ENCODE data around the gene COL15A1. TPM values are rescaled to one million over a fixed set of nuclear protein-coding genes. Genes with fewer than 3 reads are reported as not detected.

Gene COL15A1
- total RNA-seq, 1 experiment from 2014 or later: not detected

GRCh38 chr9:98962861-98963260, 19.2 kb downstream of the COL15A1 start:
- H3K9ac ChIP-seq (ENCODE audit: extremely low read depth, insufficient read length, low read length): no peak overlapping the region
- no peaks in the 10 kb centered on the region for H3K79me1 ChIP-seq (ENCODE audit: insufficient read depth, low read depth, low read length, poor library complexity, severe bottlenecking)
- no peak overlapping the region for H3K23ac ChIP-seq (ENCODE audit: insufficient read length, low read depth, low read length)
- H3K4me1 Mint-ChIP-seq: peaks cover 17 to 18% of the 10 kb centered on the region in 2 experiments
- H3K9me3 ChIP-seq (ENCODE audit: control insufficient read depth, low read depth, low read length): no peaks in the 10 kb centered on the region
- no CpG with 5 or more reads among the region's 5 CpGs for WGBS (ENCODE audit: extremely low coverage, insufficient read length, low lambda C conversion rate)
- H3K56ac ChIP-seq (ENCODE audit: insufficient read length, low read depth, low read length): no peak overlapping the region
- no peak overlapping the region for H2BK120ac ChIP-seq (ENCODE audit: low read depth, low read length, poor library complexity, severe bottlenecking)
- H2BK20ac ChIP-seq (ENCODE audit: low read depth, low read length, poor library complexity, severe bottlenecking): no peak overlapping the region
- H4K20me1 ChIP-seq (ENCODE audit: control insufficient read depth, insufficient read depth, insufficient read length): no peaks in the 10 kb centered on the region
- no peak overlapping the region for H4K91ac ChIP-seq (ENCODE audit: insufficient read length, low read depth, low read length)
- H3K4me1 ChIP-seq (ENCODE audit: insufficient read depth, low read length): peaks cover 2% of the 10 kb centered on the region; the same call in 1 of the 2 replicates
- peaks cover 0 to 2% (median 0%) of the 10 kb centered on the region in 3 experiments; a peak in 2 of 7 replicates for H3K36me3 Mint-ChIP-seq (ENCODE audit: insufficient read depth in 1 of 3, low read depth in 3 of 3)
- H3K27ac ChIP-seq (ENCODE audit: insufficient read length, low read depth, low read length): no peak overlapping the region
- H2BK15ac ChIP-seq (ENCODE audit: low read depth, low read length): no peak overlapping the region
- no peak overlapping the region for H4K5ac ChIP-seq (ENCODE audit: insufficient read length, low read depth, low read length)
- no peak overlapping the region for H2AK5ac ChIP-seq (ENCODE audit: insufficient read length, low read length)
- H2BK5ac ChIP-seq (ENCODE audit: insufficient read length, low read length): no peak overlapping the region
- no peak overlapping the region for H2AFZ ChIP-seq (ENCODE audit: low read length)
- no peaks in the 10 kb centered on the region for H3K79me2 ChIP-seq (ENCODE audit: insufficient read depth, low read length)
- H3K4me2 ChIP-seq (ENCODE audit: insufficient read depth, insufficient read length, low read length): no peak overlapping the region
- no peak for DNase-seq
- H3T11ph ChIP-seq (ENCODE audit: low read length): no peak overlapping the region
- H2BK12ac ChIP-seq (ENCODE audit: insufficient read length, low read depth, low read length): no peak overlapping the region
- no peak overlapping the region for H4K8ac ChIP-seq (replicated peaks; ENCODE audit: insufficient read length, low read depth, low read length)
- H3K4me3 Mint-ChIP-seq: no peak overlapping the region
- 0 out of 7 replicates have a peak overlapping the region, but pooled peaks of 1 of the 3 experiments have one; percentile 21 for H3K27ac Mint-ChIP-seq
- H3K9me3 Mint-ChIP-seq: peaks cover 0 to under 1% of the 10 kb centered on the region in 2 experiments; a peak in 1 of 5 replicates
- H3K18ac ChIP-seq (ENCODE audit: insufficient read length, low read depth, low read length): no peak overlapping the region
- no peaks in the 10 kb centered on the region for H3K23me2 ChIP-seq (ENCODE audit: insufficient read length, low read depth, low read length, poor library complexity, severe bottlenecking)
- no peak overlapping the region for H3K14ac ChIP-seq (ENCODE audit: insufficient read depth, low read length)
- H3K27me3 Mint-ChIP-seq (ENCODE audit: low read depth): peaks cover 7% of the 10 kb centered on the region
- TF ChIP-seq CTCF (conservative IDR thresholded peaks at IDR 0.05): no peak
- no peaks in the 10 kb centered on the region for H3K27me3 ChIP-seq (ENCODE audit: insufficient read depth, low read length)
- H3K4ac ChIP-seq (ENCODE audit: low read depth, low read length): no peak overlapping the region
